Activated T-helper 1 cell treated with anti-CD3 and anti-CD28 coated beads, Interleukin-12 subunit alpha, Interleukin-12 subunit beta, Interleukin-2, Interleukin-4 antibody, amounts not matched to agents 30 ng/mL and 10 ng/mL and 1 ng/mL, durations not matched to agents 14 hours and 24 hours and 36 hours (primary cell): Measurements from ENCODE around the gene MLH3. TPM values are rescaled to one million over a fixed set of nuclear protein-coding genes. Genes with fewer than 3 reads are reported as not detected.

Experiments used
- DNase-seq: peaks from one replicate; pipeline ENCODE4 v3.0.0; 2021; ENCODE audit warnings: low spot score
- H3K27ac Mint-ChIP-seq: one replicate; pipeline ENCODE4 v1.8.0; 2021; ENCODE audit warnings: mild to moderate bottlenecking, mixed read lengths
- H3K27me3 Mint-ChIP-seq: one replicate; pipeline ENCODE4 v1.8.0; 2022; ENCODE audit warnings: mild to moderate bottlenecking, moderate library complexity, mixed read lengths; ENCODE audit not compliant: insufficient read depth
- H3K36me3 Mint-ChIP-seq: one replicate; pipeline ENCODE4 v1.8.0; 2021; ENCODE audit warnings: low read depth, mixed read lengths
- H3K4me1 Mint-ChIP-seq: one replicate; pipeline ENCODE4 v1.8.0; 2021; ENCODE audit warnings: low read depth, mixed read lengths
- H3K4me3 Mint-ChIP-seq: one replicate; pipeline ENCODE4 v1.8.0; 2021; ENCODE audit warnings: mild to moderate bottlenecking, moderate library complexity, mixed read lengths
- H3K9me3 Mint-ChIP-seq: one replicate; pipeline ENCODE4 v1.8.0; 2021; ENCODE audit warnings: mixed read lengths
- intact Hi-C: fragments of 100-400 bp; cut with micrococcal nuclease; formaldehyde crosslinking; loops from one replicate; pipeline ENCODE4 v1.15.1; 2024
- total RNA-seq: library from RNA; stranded (reverse); gene quantifications from 2 replicates; pipeline ENCODE4 v1.2.3, GENCODE V29; 2022

The MLH3 gene
- total RNA-seq, 1 donor from 2014 or later, result 28.3 TPM

GRCh38 chr14:74977901-74978385 lies 73.3 kb downstream of the MLH3 start:
- Mint-ChIP-seq H3K36me3 (no peaks in the 10 kb centered on the region), H3K4me1 (no peaks in the 10 kb centered on the region), H3K4me3 (no peak overlapping the region), H3K9me3 (no peaks in the 10 kb centered on the region), H3K27ac (no peak overlapping the region), H3K27me3 (no peaks in the 10 kb centered on the region)
- intact Hi-C loops, result no loop called here
- DNase-seq, result no peak

GRCh38 chr14:74977164-74977900 lies 73.9 kb downstream of the MLH3 start:
- no peak for DNase-seq
- Mint-ChIP-seq H3K9me3 (no peaks in the 10 kb centered on the region), H3K27me3 (no peaks in the 10 kb centered on the region), H3K4me3 (no peak overlapping the region), H3K4me1 (no peaks in the 10 kb centered on the region), H3K27ac (no peak overlapping the region), H3K36me3 (no peaks in the 10 kb centered on the region)
- intact Hi-C loops, result no loop called here

GRCh38 chr14:74976264-74977113 lies 74.8 kb downstream of the MLH3 start:
- H3K4me3 Mint-ChIP-seq, result no peak overlapping the region
- no peaks in the 10 kb centered on the region for H3K36me3 Mint-ChIP-seq
- H3K9me3 Mint-ChIP-seq, result no peaks in the 10 kb centered on the region
- no peaks in the 10 kb centered on the region for H3K27me3 Mint-ChIP-seq
- H3K27ac Mint-ChIP-seq, result no peak overlapping the region
- H3K4me1 Mint-ChIP-seq, result no peaks in the 10 kb centered on the region
- DNase-seq, result no peak
- intact Hi-C loops, result no loop called here

GRCh38 chr14:74975059-74975810 lies 76.0 kb downstream of the MLH3 start:
- Mint-ChIP-seq H3K36me3 (no peaks in the 10 kb centered on the region), H3K4me3 (no peak overlapping the region), H3K27ac (no peak overlapping the region), H3K9me3 (no peaks in the 10 kb centered on the region), H3K4me1 (no peaks in the 10 kb centered on the region), H3K27me3 (peaks cover 1% of the 10 kb centered on the region)
- intact Hi-C loops, result no loop called here
- no peak for DNase-seq

GRCh38 chr14:74974364-74975058 lies 76.8 kb downstream of the MLH3 start:
- Mint-ChIP-seq H3K27ac (no peak overlapping the region), H3K9me3 (no peaks in the 10 kb centered on the region), H3K4me3 (no peak overlapping the region), H3K4me1 (no peaks in the 10 kb centered on the region), H3K36me3 (no peaks in the 10 kb centered on the region), H3K27me3 (peaks cover 5% of the 10 kb centered on the region)
- intact Hi-C loops, result no loop called here
- DNase-seq, result no peak

- no peak for DNase-seq
- Mint-ChIP-seq H3K36me3 (no peaks in the 10 kb centered on the region), H3K4me1 (no peaks in the 10 kb centered on the region), H3K9me3 (no peaks in the 10 kb centered on the region), H3K4me3 (no peak overlapping the region), H3K27ac (no peak overlapping the region), H3K27me3 (peaks cover 10% of the 10 kb centered on the region)
- intact Hi-C loops, result no loop called here
These were observed 77.3 kb downstream of the MLH3 start for GRCh38 chr14:74973905-74974363.

GRCh38 chr14:74973003-74973653 lies 78.1 kb downstream of the MLH3 start:
- no peaks in the 10 kb centered on the region for H3K9me3 Mint-ChIP-seq
- peak; percentile 12 for DNase-seq
- H3K4me1 Mint-ChIP-seq, result no peaks in the 10 kb centered on the region
- intact Hi-C loops, result no loop called here
- H3K27me3 Mint-ChIP-seq, result peaks cover 16% of the 10 kb centered on the region
- no peak overlapping the region for H3K4me3 Mint-ChIP-seq
- H3K36me3 Mint-ChIP-seq, result no peaks in the 10 kb centered on the region
- H3K27ac Mint-ChIP-seq, result no peak overlapping the region

- H3K27ac Mint-ChIP-seq, result no peak overlapping the region
- intact Hi-C loops, result no loop called here
These were observed 82.5 kb downstream of the MLH3 start for GRCh38 chr14:74968811-74969210.

GRCh38 chr14:74965486-74966153 lies 85.6 kb downstream of the MLH3 start:
- no peak for DNase-seq
- Mint-ChIP-seq H3K27ac (no peak overlapping the region), H3K9me3 (no peaks in the 10 kb centered on the region), H3K36me3 (no peaks in the 10 kb centered on the region), H3K4me3 (no peak overlapping the region), H3K27me3 (peaks cover 31% of the 10 kb centered on the region), H3K4me1 (no peaks in the 10 kb centered on the region)
- intact Hi-C loops, result no loop called here

More at GRCh38 chr14:74968811-74969210, 82.5 kb downstream of the MLH3 start:
- Mint-ChIP-seq H3K27me3 (peaks cover 23% of the 10 kb centered on the region), H3K36me3 (no peaks in the 10 kb centered on the region), H3K4me1 (no peaks in the 10 kb centered on the region), H3K9me3 (no peaks in the 10 kb centered on the region), H3K4me3 (no peak overlapping the region)
- DNase-seq, result no peak

GRCh38 chr14:74964787-74965485 lies 86.3 kb downstream of the MLH3 start:
- DNase-seq, result no peak
- Mint-ChIP-seq H3K27me3 (peaks cover 33% of the 10 kb centered on the region), H3K4me3 (no peak overlapping the region), H3K27ac (no peak overlapping the region), H3K36me3 (no peaks in the 10 kb centered on the region), H3K9me3 (no peaks in the 10 kb centered on the region), H3K4me1 (no peaks in the 10 kb centered on the region)
- intact Hi-C loops, result no loop called here
